Measurements from ENCODE around the gene SPATA32.
A peak's percentile ranks its signal among the peaks of the same experiment; 100 is the strongest.

The SPATA32 gene

GRCh38 chr17:45246338-45246737 is 15.6 kb downstream of the SPATA32 start:
- no peak for DNase-seq

- no peak for DNase-seq
Observed at GRCh38 chr17:45244725-45245656, 16.9 kb downstream of the SPATA32 start.

- no peak for DNase-seq
Observed at GRCh38 chr17:45243750-45244149, 18.1 kb downstream of the SPATA32 start.

GRCh38 chr17:45242029-45242414 is 19.9 kb downstream of the SPATA32 start:
- no peak for DNase-seq

GRCh38 chr17:45241328-45242028 is 20.4 kb downstream of the SPATA32 start:
- DNase-seq: no peak

GRCh38 chr17:45240905-45241327 is 21.0 kb downstream of the SPATA32 start:
- no peak for DNase-seq

- DNase-seq: no peak
Observed at GRCh38 chr17:45238155-45238774, 23.6 kb downstream of the SPATA32 start.

- DNase-seq: no peak
Observed at GRCh38 chr17:45237686-45238085, 24.2 kb downstream of the SPATA32 start.

- DNase-seq: no peak
Observed at GRCh38 chr17:45236282-45236606, 25.6 kb downstream of the SPATA32 start.

GRCh38 chr17:45235416-45236281 is 26.2 kb downstream of the SPATA32 start:
- DNase-seq: peak; percentile 72 to 91

GRCh38 chr17:45234641-45235415 is 27.1 kb downstream of the SPATA32 start:
- DNase-seq: peak in 1 of 2 donors; percentile 50

GRCh38 chr17:45233423-45233924 is 28.4 kb downstream of the SPATA32 start:
- DNase-seq: no peak

- DNase-seq: no peak
Observed at GRCh38 chr17:45232514-45233422, 29.1 kb downstream of the SPATA32 start.

GRCh38 chr17:45231481-45232116 is 30.3 kb downstream of the SPATA32 start:
- DNase-seq: peak in 1 of 2 donors; percentile 43

- peak in 1 of 2 donors; percentile 23 for DNase-seq
Observed at GRCh38 chr17:45230787-45231480, 31.0 kb downstream of the SPATA32 start.

GRCh38 chr17:45230410-45230786 is 31.5 kb downstream of the SPATA32 start:
- DNase-seq: no peak

- DNase-seq: peak; percentile 80 to 92
Observed at GRCh38 chr17:45229681-45230409, 32.0 kb downstream of the SPATA32 start.

- peak; percentile 99 for DNase-seq
Observed at GRCh38 chr17:45228763-45229539, 32.9 kb downstream of the SPATA32 start.
